ENCODE data around the gene MOCS3.

DNA sequence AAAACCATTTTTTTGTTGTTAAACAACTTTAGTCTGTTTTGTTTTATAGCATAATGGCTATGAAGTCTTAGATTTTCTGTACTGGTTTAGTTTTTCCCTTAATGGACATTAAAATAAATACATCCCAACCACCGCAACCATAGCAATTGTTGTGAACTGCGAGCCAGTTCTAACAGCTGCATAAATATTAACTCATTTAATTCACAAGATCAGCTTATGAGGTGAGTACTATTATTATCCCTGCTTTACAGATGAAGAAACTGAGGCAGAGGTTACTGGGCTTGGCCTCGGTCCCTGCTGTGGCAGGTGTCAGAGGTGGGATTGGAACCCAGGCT is 23.1 kb downstream of the MOCS3 start:
- TF ChIP-seq CTCF (IDR thresholded peaks at IDR 0.05) = no peak
- TF ChIP-seq EZH2 (IDR thresholded peaks at IDR 0.05) = no peak

Data from neural progenitor cell (in vitro differentiated cells).